ENCODE results near the gene CLDN1. TPM values are rescaled to one million over a fixed set of nuclear protein-coding genes. Genes with fewer than 3 reads are reported as not detected.

The CLDN1 gene
- total RNA-seq, 1 experiment from 2014 or later = 4.4 TPM

DNA sequence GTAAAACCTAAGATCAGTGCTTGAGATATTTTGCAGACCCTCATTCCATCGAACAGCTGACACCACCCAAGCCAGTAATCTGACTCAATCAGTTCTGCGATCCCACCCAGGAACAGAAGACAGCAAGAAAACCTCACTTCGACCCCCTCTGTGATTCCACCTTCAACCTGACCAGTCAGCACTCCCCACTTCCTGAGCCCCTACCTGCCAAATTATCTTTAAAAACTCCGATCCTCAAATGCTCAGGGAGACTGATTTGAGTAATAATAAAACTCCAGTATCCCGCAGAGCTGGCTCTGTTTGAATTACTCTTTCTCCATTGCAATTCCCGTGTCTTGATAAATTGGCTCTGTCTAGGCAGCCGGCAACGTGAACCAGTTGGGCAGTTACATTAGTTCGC is 40.0 kb upstream of the CLDN1 start (continued):
- TF ChIP-seq, protein P1, sequence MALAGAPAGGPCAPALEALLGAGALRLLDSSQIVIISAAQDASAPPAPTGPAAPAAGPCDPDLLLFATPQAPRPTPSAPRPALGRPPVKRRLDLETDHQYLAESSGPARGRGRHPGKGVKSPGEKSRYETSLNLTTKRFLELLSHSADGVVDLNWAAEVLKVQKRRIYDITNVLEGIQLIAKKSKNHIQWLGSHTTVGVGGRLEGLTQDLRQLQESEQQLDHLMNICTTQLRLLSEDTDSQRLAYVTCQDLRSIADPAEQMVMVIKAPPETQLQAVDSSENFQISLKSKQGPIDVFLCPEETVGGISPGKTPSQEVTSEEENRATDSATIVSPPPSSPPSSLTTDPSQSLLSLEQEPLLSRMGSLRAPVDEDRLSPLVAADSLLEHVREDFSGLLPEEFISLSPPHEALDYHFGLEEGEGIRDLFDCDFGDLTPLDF (CRISPR knock-in tag; IDR thresholded peaks at IDR 0.05) = no peak
- TF ChIP-seq, protein P2, sequence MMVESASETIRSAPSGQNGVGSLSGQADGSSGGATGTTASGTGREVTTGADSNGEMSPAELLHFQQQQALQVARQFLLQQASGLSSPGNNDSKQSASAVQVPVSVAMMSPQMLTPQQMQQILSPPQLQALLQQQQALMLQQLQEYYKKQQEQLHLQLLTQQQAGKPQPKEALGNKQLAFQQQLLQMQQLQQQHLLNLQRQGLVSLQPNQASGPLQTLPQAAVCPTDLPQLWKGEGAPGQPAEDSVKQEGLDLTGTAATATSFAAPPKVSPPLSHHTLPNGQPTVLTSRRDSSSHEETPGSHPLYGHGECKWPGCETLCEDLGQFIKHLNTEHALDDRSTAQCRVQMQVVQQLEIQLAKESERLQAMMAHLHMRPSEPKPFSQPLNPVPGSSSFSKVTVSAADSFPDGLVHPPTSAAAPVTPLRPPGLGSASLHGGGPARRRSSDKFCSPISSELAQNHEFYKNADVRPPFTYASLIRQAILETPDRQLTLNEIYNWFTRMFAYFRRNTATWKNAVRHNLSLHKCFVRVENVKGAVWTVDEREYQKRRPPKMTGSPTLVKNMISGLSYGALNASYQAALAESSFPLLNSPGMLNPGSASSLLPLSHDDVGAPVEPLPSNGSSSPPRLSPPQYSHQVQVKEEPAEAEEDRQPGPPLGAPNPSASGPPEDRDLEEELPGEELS (CRISPR knock-in tag; IDR thresholded peaks at IDR 0.05) = no peak
- TF ChIP-seq ZNF121 (CRISPR knock-in tag; IDR thresholded peaks at IDR 0.05) (no peak), TEAD1 (CRISPR knock-in tag; IDR thresholded peaks at IDR 0.05) (no peak)
- TF ChIP-seq, protein P3, sequence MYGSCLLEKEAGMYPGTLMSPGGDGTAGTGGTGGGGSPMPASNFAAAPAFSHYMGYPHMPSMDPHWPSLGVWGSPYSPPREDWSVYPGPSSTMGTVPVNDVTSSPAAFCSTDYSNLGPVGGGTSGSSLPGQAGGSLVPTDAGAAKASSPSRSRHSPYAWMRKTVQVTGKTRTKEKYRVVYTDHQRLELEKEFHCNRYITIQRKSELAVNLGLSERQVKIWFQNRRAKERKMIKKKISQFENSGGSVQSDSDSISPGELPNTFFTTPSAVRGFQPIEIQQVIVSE (CRISPR knock-in tag; IDR thresholded peaks at IDR 0.05; ENCODE audit: borderline replicate concordance) = no peak
- TF ChIP-seq, protein P4, sequence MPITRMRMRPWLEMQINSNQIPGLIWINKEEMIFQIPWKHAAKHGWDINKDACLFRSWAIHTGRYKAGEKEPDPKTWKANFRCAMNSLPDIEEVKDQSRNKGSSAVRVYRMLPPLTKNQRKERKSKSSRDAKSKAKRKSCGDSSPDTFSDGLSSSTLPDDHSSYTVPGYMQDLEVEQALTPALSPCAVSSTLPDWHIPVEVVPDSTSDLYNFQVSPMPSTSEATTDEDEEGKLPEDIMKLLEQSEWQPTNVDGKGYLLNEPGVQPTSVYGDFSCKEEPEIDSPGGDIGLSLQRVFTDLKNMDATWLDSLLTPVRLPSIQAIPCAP (CRISPR knock-in tag; IDR thresholded peaks at IDR 0.05) = no peak

DNA sequence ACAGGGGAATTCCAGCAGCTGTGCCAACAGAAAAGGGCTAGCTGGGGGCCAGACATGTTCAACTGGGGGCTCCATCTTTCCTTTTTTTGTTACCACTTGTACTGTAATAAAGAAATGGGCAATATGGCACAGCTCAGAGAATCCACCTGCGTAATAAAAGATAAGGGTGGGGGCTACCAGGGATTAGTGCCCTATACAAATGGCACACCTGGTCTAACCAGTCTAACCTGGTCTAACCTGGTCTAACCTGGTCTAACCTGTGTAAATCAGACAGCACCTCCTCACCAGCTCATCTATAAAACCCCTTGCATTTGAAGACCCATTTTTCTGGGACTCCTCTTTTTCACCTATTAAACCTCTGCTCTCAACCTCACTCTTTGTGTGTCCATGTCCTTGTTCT is 39.5 kb upstream of the CLDN1 start:
- ChIA-PET CTCF (interaction anchor here (1.2 to 1.9 kb wide), 3 partner anchors 11 to 39 kb away, joined by 3 to 7 read pairs (median 3); partner anchors contain the start of gene CLDN1), POLR2A (no interaction called here)
- ATAC-seq (peak; percentile 46), DNase-seq (ENCODE audit: low spot score) (no peak)
- Mint-ChIP-seq H3K27ac (peak overlapping the region; percentile 40), H3K27me3 (ENCODE audit: low read depth) (no peaks in the 10 kb centered on the region), H3K4me3 (peak overlapping the region; percentile 1; the same call in 1 of the 2 replicates), H3K9me3 (peaks cover 11% of the 10 kb centered on the region), H3K36me3 (peaks cover 2% of the 10 kb centered on the region; the same call in 1 of the 2 replicates), H3K4me1 (peaks cover 46% of the 10 kb centered on the region)
- TF ChIP-seq, protein P5, sequence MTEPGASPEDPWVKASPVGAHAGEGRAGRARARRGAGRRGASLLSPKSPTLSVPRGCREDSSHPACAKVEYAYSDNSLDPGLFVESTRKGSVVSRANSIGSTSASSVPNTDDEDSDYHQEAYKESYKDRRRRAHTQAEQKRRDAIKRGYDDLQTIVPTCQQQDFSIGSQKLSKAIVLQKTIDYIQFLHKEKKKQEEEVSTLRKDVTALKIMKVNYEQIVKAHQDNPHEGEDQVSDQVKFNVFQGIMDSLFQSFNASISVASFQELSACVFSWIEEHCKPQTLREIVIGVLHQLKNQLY (CRISPR knock-in tag; IDR thresholded peaks at IDR 0.05) = no peak
- TF ChIP-seq, protein P6, sequence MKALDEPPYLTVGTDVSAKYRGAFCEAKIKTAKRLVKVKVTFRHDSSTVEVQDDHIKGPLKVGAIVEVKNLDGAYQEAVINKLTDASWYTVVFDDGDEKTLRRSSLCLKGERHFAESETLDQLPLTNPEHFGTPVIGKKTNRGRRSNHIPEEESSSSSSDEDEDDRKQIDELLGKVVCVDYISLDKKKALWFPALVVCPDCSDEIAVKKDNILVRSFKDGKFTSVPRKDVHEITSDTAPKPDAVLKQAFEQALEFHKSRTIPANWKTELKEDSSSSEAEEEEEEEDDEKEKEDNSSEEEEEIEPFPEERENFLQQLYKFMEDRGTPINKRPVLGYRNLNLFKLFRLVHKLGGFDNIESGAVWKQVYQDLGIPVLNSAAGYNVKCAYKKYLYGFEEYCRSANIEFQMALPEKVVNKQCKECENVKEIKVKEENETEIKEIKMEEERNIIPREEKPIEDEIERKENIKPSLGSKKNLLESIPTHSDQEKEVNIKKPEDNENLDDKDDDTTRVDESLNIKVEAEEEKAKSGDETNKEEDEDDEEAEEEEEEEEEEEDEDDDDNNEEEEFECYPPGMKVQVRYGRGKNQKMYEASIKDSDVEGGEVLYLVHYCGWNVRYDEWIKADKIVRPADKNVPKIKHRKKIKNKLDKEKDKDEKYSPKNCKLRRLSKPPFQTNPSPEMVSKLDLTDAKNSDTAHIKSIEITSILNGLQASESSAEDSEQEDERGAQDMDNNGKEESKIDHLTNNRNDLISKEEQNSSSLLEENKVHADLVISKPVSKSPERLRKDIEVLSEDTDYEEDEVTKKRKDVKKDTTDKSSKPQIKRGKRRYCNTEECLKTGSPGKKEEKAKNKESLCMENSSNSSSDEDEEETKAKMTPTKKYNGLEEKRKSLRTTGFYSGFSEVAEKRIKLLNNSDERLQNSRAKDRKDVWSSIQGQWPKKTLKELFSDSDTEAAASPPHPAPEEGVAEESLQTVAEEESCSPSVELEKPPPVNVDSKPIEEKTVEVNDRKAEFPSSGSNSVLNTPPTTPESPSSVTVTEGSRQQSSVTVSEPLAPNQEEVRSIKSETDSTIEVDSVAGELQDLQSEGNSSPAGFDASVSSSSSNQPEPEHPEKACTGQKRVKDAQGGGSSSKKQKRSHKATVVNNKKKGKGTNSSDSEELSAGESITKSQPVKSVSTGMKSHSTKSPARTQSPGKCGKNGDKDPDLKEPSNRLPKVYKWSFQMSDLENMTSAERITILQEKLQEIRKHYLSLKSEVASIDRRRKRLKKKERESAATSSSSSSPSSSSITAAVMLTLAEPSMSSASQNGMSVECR (CRISPR knock-in tag; IDR thresholded peaks at IDR 0.05; ENCODE audit: borderline replicate concordance) = no peak
- TF ChIP-seq MXD4 (CRISPR knock-in tag; IDR thresholded peaks at IDR 0.05; ENCODE audit: borderline replicate concordance) (0 out of 2 replicates have a peak, but pooled peaks have one; percentile 48), CREM (CRISPR knock-in tag; IDR thresholded peaks at IDR 0.05) (no peak)

DNA sequence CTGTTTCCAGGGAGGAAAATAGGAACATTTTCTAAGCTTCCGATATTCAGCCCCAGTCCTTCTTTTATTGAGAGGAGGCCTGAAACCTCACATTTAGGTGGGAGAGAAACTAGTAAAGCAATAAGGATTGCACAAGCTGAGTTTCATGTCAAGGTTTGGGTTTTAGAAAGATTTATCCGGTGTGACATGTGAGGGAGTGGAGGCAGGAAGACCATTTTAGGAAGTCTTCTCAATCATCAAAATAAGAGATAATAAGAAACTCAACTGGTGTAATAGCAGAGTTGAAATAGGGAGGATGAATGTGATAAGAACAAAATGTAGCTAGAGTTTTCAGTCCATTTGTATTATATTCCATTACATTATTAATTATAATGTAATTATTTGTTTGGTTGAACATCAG is 38.0 kb upstream of the CLDN1 start:
- Mint-ChIP-seq H3K27ac (no peak overlapping the region), H3K27me3 (ENCODE audit: low read depth) (no peaks in the 10 kb centered on the region), H3K4me3 (no peak overlapping the region), H3K36me3 (peaks cover 2% of the 10 kb centered on the region; the same call in 1 of the 2 replicates), H3K9me3 (peaks cover 7% of the 10 kb centered on the region), H3K4me1 (peaks cover 41% of the 10 kb centered on the region)
- ChIA-PET CTCF (interaction anchor here (1.5 to 2.1 kb wide), 2 partner anchors 39 to 64 kb away, joined by 4 to 6 read pairs; no protein-coding TSS in a partner anchor), POLR2A (no interaction called here)
- DNase-seq (ENCODE audit: low spot score) (no peak), ATAC-seq (no peak)
- TF ChIP-seq, protein P7, sequence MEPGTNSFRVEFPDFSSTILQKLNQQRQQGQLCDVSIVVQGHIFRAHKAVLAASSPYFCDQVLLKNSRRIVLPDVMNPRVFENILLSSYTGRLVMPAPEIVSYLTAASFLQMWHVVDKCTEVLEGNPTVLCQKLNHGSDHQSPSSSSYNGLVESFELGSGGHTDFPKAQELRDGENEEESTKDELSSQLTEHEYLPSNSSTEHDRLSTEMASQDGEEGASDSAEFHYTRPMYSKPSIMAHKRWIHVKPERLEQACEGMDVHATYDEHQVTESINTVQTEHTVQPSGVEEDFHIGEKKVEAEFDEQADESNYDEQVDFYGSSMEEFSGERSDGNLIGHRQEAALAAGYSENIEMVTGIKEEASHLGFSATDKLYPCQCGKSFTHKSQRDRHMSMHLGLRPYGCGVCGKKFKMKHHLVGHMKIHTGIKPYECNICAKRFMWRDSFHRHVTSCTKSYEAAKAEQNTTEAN (CRISPR knock-in tag; IDR thresholded peaks at IDR 0.05) = no peak
- TF ChIP-seq SMAD3 (CRISPR knock-in tag; IDR thresholded peaks at IDR 0.05; ENCODE audit: borderline replicate concordance) = no peak
- no peak for TF ChIP-seq EMX1 (CRISPR knock-in tag; IDR thresholded peaks at IDR 0.05)
- no peak for TF ChIP-seq ZNF121 (CRISPR knock-in tag; IDR thresholded peaks at IDR 0.05)
- no peak for TF ChIP-seq ZBTB21 (CRISPR knock-in tag; IDR thresholded peaks at IDR 0.05; ENCODE audit: borderline replicate concordance)
- TF ChIP-seq, protein P8, sequence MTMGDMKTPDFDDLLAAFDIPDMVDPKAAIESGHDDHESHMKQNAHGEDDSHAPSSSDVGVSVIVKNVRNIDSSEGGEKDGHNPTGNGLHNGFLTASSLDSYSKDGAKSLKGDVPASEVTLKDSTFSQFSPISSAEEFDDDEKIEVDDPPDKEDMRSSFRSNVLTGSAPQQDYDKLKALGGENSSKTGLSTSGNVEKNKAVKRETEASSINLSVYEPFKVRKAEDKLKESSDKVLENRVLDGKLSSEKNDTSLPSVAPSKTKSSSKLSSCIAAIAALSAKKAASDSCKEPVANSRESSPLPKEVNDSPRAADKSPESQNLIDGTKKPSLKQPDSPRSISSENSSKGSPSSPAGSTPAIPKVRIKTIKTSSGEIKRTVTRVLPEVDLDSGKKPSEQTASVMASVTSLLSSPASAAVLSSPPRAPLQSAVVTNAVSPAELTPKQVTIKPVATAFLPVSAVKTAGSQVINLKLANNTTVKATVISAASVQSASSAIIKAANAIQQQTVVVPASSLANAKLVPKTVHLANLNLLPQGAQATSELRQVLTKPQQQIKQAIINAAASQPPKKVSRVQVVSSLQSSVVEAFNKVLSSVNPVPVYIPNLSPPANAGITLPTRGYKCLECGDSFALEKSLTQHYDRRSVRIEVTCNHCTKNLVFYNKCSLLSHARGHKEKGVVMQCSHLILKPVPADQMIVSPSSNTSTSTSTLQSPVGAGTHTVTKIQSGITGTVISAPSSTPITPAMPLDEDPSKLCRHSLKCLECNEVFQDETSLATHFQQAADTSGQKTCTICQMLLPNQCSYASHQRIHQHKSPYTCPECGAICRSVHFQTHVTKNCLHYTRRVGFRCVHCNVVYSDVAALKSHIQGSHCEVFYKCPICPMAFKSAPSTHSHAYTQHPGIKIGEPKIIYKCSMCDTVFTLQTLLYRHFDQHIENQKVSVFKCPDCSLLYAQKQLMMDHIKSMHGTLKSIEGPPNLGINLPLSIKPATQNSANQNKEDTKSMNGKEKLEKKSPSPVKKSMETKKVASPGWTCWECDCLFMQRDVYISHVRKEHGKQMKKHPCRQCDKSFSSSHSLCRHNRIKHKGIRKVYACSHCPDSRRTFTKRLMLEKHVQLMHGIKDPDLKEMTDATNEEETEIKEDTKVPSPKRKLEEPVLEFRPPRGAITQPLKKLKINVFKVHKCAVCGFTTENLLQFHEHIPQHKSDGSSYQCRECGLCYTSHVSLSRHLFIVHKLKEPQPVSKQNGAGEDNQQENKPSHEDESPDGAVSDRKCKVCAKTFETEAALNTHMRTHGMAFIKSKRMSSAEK (CRISPR knock-in tag; IDR thresholded peaks at IDR 0.05; ENCODE audit: borderline replicate concordance) = no peak
- no peak for TF ChIP-seq TP53 (CRISPR knock-in tag; IDR thresholded peaks at IDR 0.05)

Measured in WTC11 (cell line).